Measurements from ENCODE around the gene SLC25A48.

- no peak for TF ChIP-seq EZH2 (IDR thresholded peaks at IDR 0.05; ENCODE audit: borderline replicate concordance, low read depth, low read length, poor library complexity, severe bottlenecking)
- TF ChIP-seq CTCF (conservative IDR thresholded peaks at IDR 0.05; ENCODE audit: low read depth, low read length): no peak
Observed at GRCh38 chr5:135843571-135844337, 9.3 kb downstream of the SLC25A48 start.

All from A673 (cell line).